Activated CD8-positive, alpha-beta memory T cell treated with anti-CD3 and anti-CD28 coated beads for 48 hours (primary cell): Measurements from ENCODE around the gene MRC2.
"Not testable (repeated sequence)": the region's sequence is repeated elsewhere in the genome, so short reads cannot be mapped to it uniquely, and the experiment has no call there.

ENCODE experiments used
- DNase-seq, 3 experiments: peaks; one replicate each; pipeline ENCODE4 v3.0.0-alpha.2; 2020; ENCODE audit warnings: low read depth in 2 of 3, low spot score in 2 of 3

Gene MRC2

GRCh38 chr17:62676952-62677596 is 49.6 kb downstream of the MRC2 start:
- no peak for DNase-seq

DNA sequence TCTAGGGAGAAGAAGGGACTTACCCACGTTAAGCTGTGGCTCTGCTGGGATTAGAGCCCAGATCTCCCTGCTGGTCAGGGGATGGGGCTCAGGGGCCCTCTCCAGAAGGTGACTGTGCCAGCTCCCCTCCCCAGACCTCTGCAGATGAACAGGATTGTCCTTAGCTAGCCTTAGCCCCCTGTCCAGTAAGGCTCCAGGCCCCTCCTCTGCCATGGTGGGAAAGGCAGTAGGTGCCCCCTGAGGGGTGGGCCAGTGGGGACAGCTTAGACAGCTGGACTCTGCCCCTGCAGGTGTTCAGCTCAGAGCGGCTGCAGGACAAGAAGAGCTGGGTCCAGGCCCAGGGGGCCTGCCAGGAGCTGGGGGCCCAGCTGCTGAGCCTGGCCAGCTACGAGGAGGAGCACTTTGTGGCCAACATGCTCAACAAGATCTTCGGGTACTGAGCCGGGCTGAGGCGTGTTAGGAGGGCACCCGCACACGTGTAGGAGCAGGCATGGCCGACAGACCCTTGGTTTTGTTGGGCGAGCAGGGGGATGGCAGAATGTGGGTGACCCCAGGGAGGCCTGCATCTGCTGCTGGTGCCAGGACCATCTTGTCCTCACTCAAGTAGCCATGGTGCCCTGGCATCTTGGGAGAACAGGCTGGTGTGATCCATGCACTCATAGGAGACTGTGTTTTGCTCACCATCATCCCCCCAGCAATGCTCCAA is 50.9 kb downstream of the MRC2 start:
- no peak for DNase-seq

- no peak for DNase-seq
These were observed 52.5 kb downstream of the MRC2 start for GRCh38 chr17:62679866-62680377.

- DNase-seq = no peak
These were observed 53.1 kb downstream of the MRC2 start for GRCh38 chr17:62680541-62681052.

DNA sequence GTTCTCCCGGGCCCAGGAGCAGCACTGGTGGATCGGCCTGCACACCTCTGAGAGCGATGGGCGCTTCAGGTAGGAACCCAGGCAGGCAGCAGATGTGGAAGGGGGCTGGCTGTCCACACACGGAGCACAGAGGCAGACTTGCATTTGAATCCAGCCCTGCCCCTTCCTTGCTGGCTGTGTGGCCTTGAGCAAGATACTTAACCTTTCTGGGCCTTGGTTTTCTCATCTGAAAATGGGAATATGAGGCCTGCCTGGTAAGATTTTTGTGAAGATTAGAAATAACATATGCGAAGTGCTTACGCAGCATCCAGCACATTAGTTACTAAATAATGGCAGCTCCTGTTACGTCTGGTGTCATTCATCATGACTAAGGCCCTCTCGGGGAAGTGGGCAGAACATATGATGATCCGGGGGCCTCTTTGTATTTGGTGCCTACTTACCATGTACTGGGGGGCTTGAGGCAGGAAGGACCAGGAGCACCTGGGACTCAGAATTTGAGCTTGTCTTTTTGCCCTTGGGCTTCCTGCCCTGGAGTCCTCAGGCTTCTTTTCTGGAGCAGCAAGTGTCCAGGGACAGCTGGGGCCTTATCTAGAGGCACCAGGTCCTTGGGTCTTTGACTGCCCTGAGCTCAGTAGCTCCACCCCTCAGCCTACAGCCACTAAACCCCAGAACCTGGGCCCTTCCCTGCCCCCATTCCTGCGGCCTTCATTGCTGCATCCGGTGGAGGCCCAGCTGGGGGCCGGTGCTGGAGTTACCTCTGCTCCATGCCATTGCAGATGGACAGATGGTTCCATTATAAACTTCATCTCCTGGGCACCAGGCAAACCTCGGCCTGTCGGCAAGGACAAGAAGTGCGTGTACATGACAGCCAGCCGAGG is 53.8 kb downstream of the MRC2 start:
- DNase-seq = no peak

DNA sequence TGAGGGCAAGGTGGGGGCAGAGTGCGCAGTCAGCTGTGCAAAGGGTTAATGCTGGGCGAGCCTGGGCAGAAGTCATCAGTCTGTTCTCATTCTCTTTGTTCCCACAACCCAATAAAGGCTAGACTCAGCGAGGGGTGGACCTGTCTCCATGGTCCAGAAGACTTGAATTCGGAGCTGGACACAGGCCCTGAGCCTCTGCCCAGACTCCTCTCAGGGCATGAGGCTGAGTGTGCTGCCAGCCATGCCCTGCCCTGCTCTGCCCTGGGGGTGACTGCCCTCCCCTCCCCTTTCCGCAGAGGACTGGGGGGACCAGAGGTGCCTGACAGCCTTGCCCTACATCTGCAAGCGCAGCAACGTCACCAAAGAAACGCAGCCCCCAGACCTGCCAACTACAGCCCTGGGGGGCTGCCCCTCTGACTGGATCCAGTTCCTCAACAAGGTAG is 54.5 kb downstream of the MRC2 start:
- no peak for DNase-seq

- no peak for DNase-seq
These were observed 56.7 kb downstream of the MRC2 start for GRCh38 chr17:62684179-62684578.

- DNase-seq = no peak
These were observed 60.5 kb downstream of the MRC2 start for GRCh38 chr17:62687997-62688396.

GRCh38 chr17:62688398-62689160 is 61.1 kb downstream of the MRC2 start:
- no peak for DNase-seq

DNA sequence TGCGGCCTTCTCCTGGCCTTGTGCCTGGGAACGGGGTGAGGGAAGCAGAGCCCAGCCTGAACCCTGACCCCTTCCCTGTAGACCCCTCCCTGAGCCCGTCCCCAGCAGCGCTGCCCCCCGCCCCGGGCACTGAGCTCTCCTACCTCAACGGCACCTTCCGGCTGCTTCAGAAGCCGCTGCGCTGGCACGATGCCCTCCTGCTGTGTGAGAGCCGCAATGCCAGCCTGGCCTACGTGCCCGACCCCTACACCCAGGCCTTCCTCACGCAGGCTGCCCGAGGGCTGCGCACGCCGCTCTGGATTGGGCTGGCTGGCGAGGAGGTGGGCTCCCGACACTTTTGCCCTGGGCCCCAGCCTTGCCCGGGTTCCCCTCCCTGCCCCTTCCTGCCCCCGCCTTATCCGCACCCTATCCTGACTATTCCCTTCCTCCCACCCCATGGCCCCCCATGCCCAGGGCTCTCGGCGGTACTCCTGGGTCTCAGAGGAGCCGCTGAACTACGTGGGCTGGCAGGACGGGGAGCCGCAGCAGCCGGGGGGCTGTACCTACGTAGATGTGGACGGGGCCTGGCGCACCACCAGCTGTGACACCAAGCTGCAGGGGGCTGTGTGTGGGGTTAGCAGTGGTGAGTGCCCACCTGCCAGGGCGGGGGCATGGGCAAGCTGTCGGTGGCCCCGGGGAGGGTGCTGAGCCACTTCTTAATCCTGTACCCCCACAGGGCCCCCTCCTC is 62.1 kb downstream of the MRC2 start:
- DNase-seq = no peak

DNA sequence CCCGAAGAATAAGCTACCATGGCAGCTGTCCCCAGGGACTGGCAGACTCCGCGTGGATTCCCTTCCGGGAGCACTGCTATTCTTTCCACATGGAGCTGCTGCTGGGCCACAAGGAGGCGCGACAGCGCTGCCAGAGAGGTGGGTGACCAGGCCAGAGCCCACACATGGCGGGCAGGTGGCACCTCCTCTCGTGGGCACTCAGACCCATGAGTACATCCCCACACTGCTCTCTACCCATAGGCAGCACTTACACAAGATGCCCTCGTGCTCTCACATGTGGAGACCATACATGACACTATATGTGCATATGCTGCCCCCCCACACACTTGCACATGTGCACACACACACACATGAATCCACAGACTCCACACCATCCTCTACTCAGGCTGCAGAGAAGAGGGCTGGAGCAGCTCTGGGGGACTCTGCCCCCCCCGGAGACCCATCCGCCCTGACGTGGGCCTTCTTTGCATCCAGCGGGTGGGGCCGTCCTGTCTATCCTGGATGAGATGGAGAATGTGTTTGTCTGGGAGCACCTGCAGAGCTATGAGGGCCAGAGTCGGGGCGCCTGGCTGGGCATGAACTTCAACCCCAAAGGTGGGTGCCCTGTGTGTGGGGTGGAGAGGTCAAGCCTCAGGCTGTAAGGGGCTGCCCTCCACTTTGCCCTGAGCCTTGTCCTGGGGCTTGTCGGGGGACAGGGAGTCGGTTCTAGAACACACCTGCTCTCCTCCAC is 62.9 kb downstream of the MRC2 start:
- no peak for DNase-seq

DNA sequence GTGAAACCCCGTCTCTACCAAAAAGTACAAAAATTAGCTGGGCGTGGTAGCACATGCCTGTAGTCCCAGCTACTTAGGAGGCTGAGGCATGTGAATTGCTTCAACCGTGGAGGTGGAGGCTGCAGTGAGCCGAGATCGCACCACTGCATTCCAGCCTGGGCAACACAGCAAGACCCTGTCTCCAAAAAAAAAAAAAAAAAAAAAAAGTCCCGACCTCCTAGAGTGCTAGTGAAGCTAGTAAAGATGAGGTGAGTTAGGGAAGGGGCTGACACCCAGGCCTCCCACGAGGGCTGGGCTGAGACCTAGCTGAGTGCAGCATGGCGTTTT is 64.1 kb downstream of the MRC2 start:
- not testable (repeated sequence) for DNase-seq

DNA sequence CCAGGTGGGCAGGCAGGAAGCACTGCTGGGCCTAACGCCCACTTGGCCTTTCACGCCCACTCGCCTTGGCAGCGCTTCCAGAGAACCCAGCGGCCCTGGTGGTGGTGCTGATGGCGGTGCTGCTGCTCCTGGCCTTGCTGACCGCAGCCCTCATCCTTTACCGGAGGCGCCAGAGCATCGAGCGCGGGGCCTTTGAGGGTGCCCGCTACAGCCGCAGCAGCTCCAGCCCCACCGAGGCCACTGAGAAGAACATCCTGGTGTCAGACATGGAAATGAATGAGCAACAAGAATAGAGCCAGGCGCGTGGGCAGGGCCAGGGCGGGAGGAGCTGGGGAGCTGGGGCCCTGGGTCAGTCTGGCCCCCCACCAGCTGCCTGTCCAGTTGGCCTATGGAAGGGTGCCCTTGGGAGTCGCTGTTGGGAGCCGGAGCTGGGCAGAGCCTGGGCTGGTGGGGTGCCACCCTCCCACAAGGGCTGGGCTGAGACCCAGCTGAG is 64.7 kb downstream of the MRC2 start:
- no peak for DNase-seq

DNA sequence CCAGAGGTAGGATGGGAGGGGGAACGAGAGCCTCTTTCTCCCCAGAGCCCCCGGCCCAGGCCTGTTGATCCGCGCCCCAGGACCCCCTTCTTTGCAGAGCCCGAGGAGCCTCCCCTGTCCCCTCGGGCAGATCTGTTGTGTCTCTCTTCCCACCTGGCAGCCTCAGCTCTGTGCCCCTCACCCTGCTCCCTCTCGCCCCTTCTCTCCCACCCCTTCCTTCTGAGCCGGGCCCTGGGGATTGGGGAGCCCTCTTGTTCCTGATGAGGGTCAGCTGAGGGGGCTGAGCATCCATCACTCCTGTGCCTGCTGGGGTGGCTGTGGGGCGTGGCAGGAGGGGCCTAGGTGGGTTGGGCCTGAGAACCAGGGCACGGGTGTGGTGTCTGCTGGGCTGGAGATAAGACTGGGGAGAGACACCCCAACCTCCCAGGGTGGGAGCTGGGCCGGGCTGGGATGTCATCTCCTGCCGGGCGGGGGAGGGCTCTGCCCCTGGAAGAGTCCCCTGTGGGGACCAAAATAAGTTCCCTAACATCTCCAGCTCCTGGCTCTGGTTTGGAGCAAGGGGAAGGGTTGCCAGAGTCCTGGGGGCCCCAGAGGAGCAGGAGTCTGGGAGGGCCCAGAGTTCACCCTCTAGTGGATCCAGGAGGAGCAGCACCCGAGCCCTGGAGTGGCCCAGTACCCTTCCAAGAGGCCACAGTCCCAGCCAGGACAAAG is 65.4 kb downstream of the MRC2 start:
- no peak for DNase-seq

DNA sequence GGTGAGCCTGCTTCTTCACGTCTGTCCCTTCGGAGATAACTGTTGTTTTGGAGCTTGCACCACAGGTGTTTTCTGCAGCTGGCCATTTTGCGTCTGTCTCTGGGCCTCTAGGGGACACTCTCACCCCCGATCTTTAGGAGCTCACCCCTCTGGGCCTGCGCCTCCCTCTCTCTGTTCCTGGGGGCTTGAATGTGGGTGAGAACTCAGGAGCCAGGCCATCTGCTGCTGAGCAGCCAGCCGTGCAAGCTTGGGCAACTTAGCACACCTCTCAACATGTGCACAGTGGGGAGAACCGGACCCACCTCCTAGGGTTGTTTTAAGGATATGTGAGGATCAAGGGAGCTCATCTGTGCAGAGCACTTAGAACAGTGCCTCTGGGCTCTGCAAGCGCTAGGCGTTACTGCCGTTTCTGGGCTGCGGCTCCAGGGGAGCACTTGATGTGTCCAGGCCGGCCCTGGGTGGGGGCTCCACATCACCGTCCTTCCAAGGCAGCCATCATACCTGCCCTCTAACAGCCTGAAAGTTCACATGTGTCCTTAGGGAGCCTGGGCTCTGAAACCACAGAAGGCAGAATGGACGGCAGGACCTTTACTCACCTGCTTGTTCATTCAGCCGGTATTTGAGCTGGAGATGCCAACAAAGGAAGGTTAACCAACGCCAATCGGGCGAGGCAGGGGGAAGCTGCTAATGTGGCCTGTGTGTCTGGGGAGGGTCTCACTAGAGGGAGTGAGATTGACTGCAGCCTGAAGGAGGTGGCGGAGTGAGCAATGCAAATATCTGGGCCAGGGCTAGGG is 66.3 kb downstream of the MRC2 start:
- DNase-seq = no peak

DNA sequence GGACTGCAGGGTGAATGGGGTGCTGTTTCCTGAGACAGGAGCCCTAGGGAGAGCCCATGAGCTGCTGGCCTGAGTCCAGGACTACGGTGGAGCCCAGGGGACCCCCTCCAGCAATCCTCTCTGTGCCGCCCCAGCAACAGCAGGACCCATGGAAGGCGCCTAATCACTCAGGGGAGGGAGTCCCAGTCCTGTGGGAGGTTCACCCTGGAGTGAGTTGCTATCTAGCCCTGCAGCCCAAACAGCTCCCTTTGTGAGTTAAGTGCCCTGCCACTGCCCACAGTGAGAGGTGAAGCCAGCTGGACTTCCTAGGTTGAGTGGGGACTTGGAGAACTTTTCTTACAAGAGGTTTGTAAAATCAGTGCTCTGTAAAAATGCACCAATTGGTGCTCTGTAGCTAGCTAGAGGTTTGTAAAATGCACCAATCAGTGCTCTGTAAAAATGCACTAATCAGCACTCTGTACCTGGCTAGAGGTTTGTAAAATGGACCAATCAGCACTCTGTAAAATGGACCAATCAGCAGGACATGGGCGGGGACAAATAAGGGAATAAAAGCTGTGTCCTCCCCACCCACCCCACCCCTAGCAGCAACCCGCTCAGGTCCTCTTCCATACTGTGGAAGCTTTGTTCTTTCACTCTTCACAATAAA is 67.7 kb downstream of the MRC2 start:
- not testable (repeated sequence) for DNase-seq

- DNase-seq = no peak
These were observed 68.8 kb downstream of the MRC2 start for GRCh38 chr17:62696256-62696655.
